SK-N-SH (cell line): ENCODE data around the gene SYDE1.

ENCODE experiments used
- CTCF ChIP-seq: fragments of 200-600 bp; sonication (generic); IDR thresholded peaks from 2 replicates; pipeline ENCODE4 v1.6.1; 2017; ENCODE audit warnings: antibody characterized with exemption, mild to moderate bottlenecking, moderate library complexity
- MXI1 ChIP-seq: IDR thresholded peaks from 2 replicates; pipeline ENCODE4 v1.6.1; 2012; ENCODE audit warnings: mild to moderate bottlenecking, low read depth, low read length, improper control_type of control experiment
- RAD21 ChIP-seq: IDR thresholded peaks from 2 replicates; pipeline ENCODE4 v1.6.1; 2012; ENCODE audit warnings: mild to moderate bottlenecking, low read length
- REST ChIP-seq: IDR thresholded peaks from 2 replicates; pipeline ENCODE4 v1.6.1; 2012; ENCODE audit warnings: mild to moderate bottlenecking, low read depth, low read length, moderate library complexity
- RFX5 ChIP-seq: IDR thresholded peaks from 2 replicates; pipeline ENCODE4 v1.6.1; 2012; ENCODE audit warnings: mild to moderate bottlenecking, improper control_type of control experiment, low read length
- ZBTB33 ChIP-seq: IDR thresholded peaks from 2 replicates; pipeline ENCODE4 v1.4.0; 2012; ENCODE audit warnings: low read depth, borderline replicate concordance

- TF ChIP-seq CTCF (no peak), RAD21 (no peak), RFX5 (no peak), MXI1 (no peak), ZBTB33 (no peak), REST (no peak)
These were observed 19.1 kb downstream of the SYDE1 start for GRCh38 chr19:15126131-15126910.
